ENCODE measurements around the gene FAP.

The FAP gene

DNA sequence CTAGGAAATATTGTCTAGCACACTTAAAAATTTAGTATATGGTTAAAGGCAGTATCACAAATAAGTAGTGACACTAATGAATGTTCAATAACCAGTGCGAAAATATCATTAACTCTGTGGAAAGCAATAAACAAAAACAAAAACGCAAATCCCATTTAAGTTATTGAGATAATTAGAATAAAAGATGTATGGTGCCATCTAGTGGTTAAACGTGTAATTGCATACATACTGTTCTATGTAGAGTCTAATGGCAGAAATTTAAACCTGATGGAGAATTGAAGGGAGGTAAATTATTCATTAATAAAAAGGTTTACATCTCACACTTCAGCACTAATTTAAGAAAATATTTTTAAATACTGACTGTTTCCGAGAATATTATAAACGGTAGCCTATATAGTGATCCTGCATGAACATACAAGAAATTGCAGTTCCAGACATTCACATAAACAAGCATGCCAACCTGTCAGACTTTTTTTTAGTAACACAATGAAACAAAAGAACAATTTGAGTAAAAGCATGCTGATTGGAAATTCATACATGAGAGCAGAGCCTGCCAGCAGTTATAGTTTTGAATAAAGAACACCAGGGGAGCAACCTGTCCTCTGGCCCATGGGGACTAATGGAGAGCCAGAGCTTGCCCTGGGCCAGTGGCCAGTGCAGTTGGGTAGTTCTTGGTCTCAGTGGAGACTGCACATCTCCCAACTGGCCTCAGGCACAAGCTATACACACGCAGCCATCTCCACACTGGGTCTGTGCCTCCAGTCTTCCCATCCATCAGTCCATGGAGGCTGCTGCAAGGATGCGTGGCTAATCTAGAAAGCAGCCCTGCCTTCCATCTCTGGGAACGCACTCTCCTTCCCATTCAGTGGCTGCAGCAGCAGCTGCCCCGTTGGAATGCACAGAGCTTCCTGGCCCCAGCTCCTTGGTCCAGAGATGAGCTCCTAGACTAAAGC is 119.2 kb downstream of the FAP start:
- DNase-seq (ENCODE audit: low read depth), result no peak
